Brain microvascular endothelial cell (primary cell): ENCODE results near the gene RABEP2.

Experiments
- DNase-seq: peaks from one replicate; pipeline ENCODE4 v3.0.0-alpha.2; 2020
- H3K27ac ChIP-seq: fragments of 250-450 bp; sonication (Bioruptor Pico); 2 replicates; pipeline ENCODE4 v1.5.1; 2020; ENCODE audit warnings: mild to moderate bottlenecking, moderate library complexity
- H3K27me3 ChIP-seq: fragments of 250-450 bp; sonication (Bioruptor Pico); replicated peaks from 2 replicates; pipeline ENCODE4 v1.5.1; 2020; ENCODE audit warnings: mild to moderate bottlenecking
- H3K36me3 ChIP-seq: fragments of 250-450 bp; sonication (Bioruptor Pico); replicated peaks from 2 replicates; pipeline ENCODE4 v1.5.1; 2020; ENCODE audit warnings: mild to moderate bottlenecking
- H3K4me3 ChIP-seq: 2 replicates; pipeline ENCODE4 v1.5.1; 2011; ENCODE audit warnings: low read depth, mild to moderate bottlenecking, control low read depth, low read length, moderate library complexity
- in situ Hi-C: cut with HindIII; loops from 2 replicates; pipeline ENCODE4 v1.10.0; 2017; ENCODE audit warnings: low sequenced_read_pairs, low pct_ligation_motif_present
- TF ChIP-seq, protein P1 (sequence below): IDR thresholded peaks from 2 replicates; pipeline ENCODE4 v1.5.1; 2011; ENCODE audit warnings: low read depth, mild to moderate bottlenecking, moderate library complexity, low read length, control low read depth, inconsistent platforms; ENCODE audit errors: missing control alignments

Gene RABEP2

DNA sequence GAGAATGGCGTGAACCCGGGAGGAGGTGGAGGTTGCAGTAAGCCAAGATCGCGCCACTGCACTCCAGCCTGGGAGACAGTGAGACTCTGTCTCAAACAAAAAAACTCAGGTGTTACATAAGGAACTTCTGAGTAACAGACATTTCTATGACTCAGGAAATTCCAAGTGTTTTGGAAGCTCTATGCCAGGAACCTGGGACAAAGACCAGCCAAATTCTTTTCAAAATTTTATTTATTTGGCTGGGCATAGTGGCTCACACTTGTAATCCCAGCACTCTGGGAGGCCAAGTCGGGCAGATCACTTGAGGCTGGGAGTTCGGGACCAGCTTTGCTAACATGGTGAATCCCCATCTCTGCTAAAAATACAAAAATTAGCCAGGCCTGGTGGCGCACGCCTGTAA, 66.6 kb downstream of the RABEP2 start:
- in situ Hi-C loops = no loop called here
- DNase-seq = no peak
- H3K36me3 ChIP-seq = no peaks in the 10 kb centered on the region
- no peak overlapping the region for H3K27ac ChIP-seq
- H3K27me3 ChIP-seq = no peaks in the 10 kb centered on the region
- H3K4me3 ChIP-seq = no peak overlapping the region
- TF ChIP-seq, protein P1, sequence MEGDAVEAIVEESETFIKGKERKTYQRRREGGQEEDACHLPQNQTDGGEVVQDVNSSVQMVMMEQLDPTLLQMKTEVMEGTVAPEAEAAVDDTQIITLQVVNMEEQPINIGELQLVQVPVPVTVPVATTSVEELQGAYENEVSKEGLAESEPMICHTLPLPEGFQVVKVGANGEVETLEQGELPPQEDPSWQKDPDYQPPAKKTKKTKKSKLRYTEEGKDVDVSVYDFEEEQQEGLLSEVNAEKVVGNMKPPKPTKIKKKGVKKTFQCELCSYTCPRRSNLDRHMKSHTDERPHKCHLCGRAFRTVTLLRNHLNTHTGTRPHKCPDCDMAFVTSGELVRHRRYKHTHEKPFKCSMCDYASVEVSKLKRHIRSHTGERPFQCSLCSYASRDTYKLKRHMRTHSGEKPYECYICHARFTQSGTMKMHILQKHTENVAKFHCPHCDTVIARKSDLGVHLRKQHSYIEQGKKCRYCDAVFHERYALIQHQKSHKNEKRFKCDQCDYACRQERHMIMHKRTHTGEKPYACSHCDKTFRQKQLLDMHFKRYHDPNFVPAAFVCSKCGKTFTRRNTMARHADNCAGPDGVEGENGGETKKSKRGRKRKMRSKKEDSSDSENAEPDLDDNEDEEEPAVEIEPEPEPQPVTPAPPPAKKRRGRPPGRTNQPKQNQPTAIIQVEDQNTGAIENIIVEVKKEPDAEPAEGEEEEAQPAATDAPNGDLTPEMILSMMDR = no peak
